Right renal pelvis (tissue), 4 donors: ENCODE measurements around the gene NCLN. TPM values are rescaled to one million over a fixed set of nuclear protein-coding genes. Genes with fewer than 3 reads are reported as not detected.

Experiments
- DNase-seq, 4 donors: peaks; one replicate each; pipeline ENCODE4 v3.0.0-alpha.2; 2013; ENCODE audit warnings: low read depth in 4 of 4, low spot score in 3 of 4, missing footprints in 1 of 4
- polyA plus RNA-seq, 4 donors: library from polyadenylated mRNA; unstranded; fragments of 120-200 nt; gene quantifications; one replicate each; pipeline ENCODE4 v1.2.1, GENCODE V29; 2013; ENCODE audit not compliant: insufficient read length in 4 of 4

The NCLN gene
- polyA plus RNA-seq, 4 donors, result 32.0 to 51.7 (median 35.2) TPM

DNA sequence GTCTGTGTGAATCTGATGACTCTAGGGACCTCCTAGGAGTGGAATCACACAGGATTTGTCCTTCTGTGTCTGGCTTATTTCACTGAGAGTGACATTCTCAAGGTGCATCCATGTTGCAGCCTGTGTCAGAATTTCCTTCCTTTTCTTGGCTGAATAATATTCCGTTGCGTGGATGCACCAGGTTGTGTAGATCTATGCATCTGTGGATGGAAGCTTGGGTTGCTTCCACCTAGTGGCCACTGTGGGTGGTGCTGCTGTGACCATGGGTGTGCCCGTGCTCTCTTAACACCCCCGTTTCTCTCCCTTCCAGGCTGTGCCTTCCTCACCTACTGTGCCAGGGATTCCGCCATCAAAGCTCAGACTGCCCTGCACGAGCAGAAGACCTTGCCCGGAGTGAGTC is 64.9 kb downstream of the NCLN start:
- no peak for DNase-seq

DNA sequence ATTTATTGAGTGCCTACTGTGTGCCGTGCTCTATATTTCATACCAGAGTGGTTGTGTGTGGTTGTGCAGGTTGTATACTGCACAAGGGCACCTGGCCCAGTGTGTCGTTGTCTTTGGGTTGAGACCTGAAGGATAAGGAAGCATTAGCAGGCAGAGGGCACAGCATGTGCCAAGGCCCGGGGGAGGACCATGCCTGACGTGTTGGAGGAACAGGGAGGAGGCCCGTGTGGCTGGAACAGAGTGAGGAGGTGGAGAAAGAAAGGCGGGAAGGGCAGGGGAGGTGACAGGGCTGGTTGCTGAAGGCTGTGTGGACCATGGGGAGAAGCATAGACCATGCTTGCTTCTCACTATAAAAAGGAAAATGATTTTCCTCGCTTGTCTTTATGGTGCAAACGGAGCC is 65.5 kb downstream of the NCLN start:
- no peak for DNase-seq

DNA sequence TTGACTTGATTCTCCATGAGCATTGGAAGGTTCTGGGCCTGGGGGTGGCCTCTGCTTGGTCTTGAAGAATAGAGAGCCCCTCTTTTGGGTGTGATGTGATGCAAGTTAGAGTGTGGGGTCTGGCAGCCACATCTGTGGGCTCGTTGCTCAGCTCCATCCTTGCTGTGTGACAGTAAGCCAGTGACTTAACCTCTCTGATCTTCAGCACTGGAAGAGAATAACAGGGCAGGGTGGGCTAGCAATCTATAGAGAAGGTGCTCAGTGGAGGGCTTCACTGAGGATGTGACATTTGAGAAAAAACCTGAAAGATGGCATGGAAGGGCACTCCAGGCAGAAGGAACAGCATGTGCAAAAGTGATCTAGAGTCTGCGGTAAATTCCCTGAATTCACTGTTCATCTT is 66.9 kb downstream of the NCLN start:
- DNase-seq, result no peak

DNA sequence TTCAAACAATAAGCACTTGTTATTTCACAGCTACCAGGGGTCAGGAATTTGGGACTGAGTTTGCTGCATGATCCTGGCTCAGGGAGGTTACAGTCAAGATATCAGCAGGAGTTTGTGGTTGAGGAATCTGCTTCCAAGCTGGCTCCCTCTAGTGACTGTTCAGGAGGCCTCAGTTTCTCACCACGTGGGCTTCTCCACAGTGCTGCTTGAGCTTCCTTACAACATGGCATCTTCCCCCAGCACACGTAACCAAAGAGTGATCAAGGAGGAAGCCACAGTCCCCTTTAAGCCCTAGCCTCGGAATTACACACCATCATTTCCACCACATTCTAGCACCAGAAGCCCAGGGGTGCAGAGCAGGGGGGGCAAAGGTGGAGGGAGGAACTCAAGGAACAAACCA is 67.5 kb downstream of the NCLN start:
- no peak for DNase-seq

DNA sequence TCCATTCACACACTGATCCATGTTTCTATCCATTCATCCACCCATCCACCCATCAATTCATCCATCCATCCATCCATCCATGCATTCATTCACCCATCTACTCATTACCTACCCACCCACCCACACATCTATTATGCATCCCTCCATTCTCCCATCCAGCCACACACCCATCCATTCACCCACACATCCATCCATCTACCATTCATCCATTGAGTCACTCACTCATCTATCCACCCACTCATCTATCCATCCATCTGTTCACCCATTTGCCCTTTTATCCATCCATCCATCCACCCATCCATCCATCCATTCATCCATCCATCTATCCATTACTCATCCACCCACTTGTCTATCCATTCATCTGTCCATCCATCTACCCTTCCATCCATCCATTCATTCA is 68.8 kb downstream of the NCLN start:
- no peak for DNase-seq

DNA sequence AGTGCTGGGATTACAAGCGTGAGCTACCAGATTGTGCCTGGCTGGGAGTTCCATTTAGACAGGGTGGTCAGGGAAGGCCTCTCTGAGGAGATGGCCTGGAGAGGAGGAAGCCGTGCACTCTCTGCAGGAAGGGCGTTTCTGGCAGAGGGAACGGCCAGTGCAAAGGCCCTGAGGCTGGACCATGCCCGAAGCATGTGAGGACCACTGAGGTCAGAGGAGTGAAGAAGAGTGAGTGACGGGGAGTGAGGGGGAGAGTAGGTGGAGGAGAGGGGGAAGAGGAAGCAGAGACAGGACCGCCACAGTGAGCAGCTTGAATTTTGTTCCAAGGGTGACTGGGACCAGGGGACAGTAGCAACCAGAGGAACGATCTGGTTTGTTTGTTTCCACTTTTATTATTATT is 71.3 kb downstream of the NCLN start:
- DNase-seq, result no peak

Other genes starting within 250 kb of the NCLN start
- 1 to 10 TPM; 6.8 to 8.7 (median 7.9) TPM for gene ZNF77, start 241.0 kb upstream of the NCLN start, polyA plus RNA-seq
- gene TLE6, start 208.4 kb upstream of the NCLN start, polyA plus RNA-seq, result 10 to 100 TPM in 1 of 4 donors, 1 to 10 TPM in 3; 7.3 to 11.0 (median 8.0) TPM
- gene TLE2, start 156.7 kb upstream of the NCLN start, polyA plus RNA-seq, result 10 to 100 TPM; 35.5 to 44.0 (median 39.0) TPM
- gene TLE5, start 123.4 kb upstream of the NCLN start, polyA plus RNA-seq, result 100 to 1,000 TPM; 445 to 526 (median 488) TPM
- gene GNA11, start 91.6 kb upstream of the NCLN start, polyA plus RNA-seq, result 10 to 100 TPM; 56.3 to 65.5 (median 59.3) TPM
- 1 to 10 TPM in 2 of 4 donors, under 1 TPM in 2; 0.70 to 1.2 (median 1.0) TPM for gene GNA15, start 49.9 kb upstream of the NCLN start, polyA plus RNA-seq
- under 1 TPM; 0.17 to 0.60 (median 0.31) TPM for gene S1PR4, start 7.2 kb upstream of the NCLN start, polyA plus RNA-seq
- 1 to 10 TPM in 1 of 4 donors, under 1 TPM in 3; 0.51 to 2.0 (median 0.75) TPM for gene CELF5, start 38.7 kb downstream of the NCLN start, polyA plus RNA-seq
- 10 to 100 TPM; 20.9 to 25.5 (median 25.1) TPM for gene NFIC, start 180.7 kb downstream of the NCLN start, polyA plus RNA-seq